PFSK-1 (cell line): ENCODE results near the gene SSMEM1.

Source experiments
- REST ChIP-seq, 2 experiments: IDR thresholded peaks; 2 replicates each; pipeline versions ENCODE4 v1.6.1 to v1.8.0; 2011 to 2012; ENCODE audit warnings: low read depth in 2 of 2, low read length in 2 of 2, control low read depth in 1 of 2, inconsistent platforms in 1 of 2, mild to moderate bottlenecking in 1 of 2, moderate library complexity in 1 of 2; ENCODE audit not compliant: insufficient read depth in 1 of 2
- TAF1 ChIP-seq: IDR thresholded peaks from 2 replicates; pipeline ENCODE4 v1.6.1; 2012; ENCODE audit warnings: low read length, control low read depth, borderline replicate concordance; ENCODE audit not compliant: insufficient read depth

DNA sequence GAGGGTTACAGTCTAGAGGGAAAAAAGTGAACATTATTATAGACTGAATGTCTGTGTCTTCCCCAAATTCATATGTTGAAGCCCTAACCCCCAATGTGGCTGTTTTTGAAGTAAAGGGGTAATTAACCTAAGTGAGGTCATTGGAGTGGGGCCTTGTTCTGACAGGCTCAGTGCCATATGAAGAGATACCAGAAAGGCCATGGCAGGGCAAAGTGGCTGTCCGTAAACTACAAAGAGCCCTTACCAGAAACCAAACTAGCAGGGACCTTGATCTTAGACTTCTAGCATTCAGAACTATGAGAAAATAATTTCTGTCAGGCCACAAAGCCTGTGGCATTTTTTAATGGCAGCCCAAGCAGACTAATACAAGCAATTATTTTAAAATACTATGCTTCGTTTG lies 11.2 kb upstream of the SSMEM1 start:
- no peak for TF ChIP-seq TAF1
- no peak for TF ChIP-seq REST (IDR thresholded peaks at IDR 0.05; ENCODE audit: insufficient read depth in 1 of 2, low read depth in 2 of 2, low read length in 2 of 2)
